ENCODE data around the gene HTR3B.

- TF ChIP-seq CTCF (IDR thresholded peaks at IDR 0.05): no peak
- no peak for TF ChIP-seq EZH2 (IDR thresholded peaks at IDR 0.05)
- no peak for TF ChIP-seq EZH2phosphoT487 (IDR thresholded peaks at IDR 0.05)
Measured at GRCh38 chr11:113979431-113979830, 74.8 kb downstream of the HTR3B start.

Measured in neural progenitor cell (in vitro differentiated cells).